ENCODE data around the gene RPH3AL. TPM values are rescaled to one million over a fixed set of nuclear protein-coding genes. Genes with fewer than 3 reads are reported as not detected.

Gene RPH3AL
- total RNA-seq, 1 experiment from 2014 or later, result 3.0 TPM

DNA sequence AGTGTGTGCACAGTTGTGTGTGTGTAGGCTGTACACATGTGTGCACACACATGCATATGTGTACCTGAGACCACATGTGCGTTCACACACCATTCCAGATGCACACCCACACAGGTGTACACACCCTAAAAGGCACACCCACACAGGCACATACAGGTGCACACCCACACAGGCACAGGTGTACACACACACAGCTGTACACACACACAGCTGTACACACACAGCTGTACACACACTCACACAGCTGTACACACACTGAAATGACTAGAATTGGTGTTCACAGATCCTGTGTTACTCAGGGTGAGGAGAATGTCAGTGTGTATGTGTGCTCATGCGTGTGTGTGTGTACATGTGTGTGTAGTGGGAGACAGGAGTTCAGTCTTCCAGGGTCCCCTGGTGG, 155.3 kb downstream of the RPH3AL start:
- no CpG with 5 or more reads among the region's 2 CpGs for WGBS (ENCODE audit: extremely low coverage, insufficient read length, low lambda C conversion rate)

More for the DNA sequence above, 155.3 kb downstream of the RPH3AL start:
- Histone ChIP-seq H4K20me1 (ENCODE audit: control insufficient read depth, insufficient read depth, insufficient read length) (peaks cover 3% of the 10 kb centered on the region), H3K79me1 (ENCODE audit: insufficient read depth, low read depth, low read length, poor library complexity, severe bottlenecking) (no peaks in the 10 kb centered on the region), H4K91ac (ENCODE audit: insufficient read length, low read depth, low read length) (no peak overlapping the region), H3K4ac (ENCODE audit: low read depth, low read length) (no peak overlapping the region), H3K23ac (ENCODE audit: insufficient read length, low read depth, low read length) (no peak overlapping the region), H2BK120ac (ENCODE audit: low read depth, low read length, poor library complexity, severe bottlenecking) (no peak overlapping the region), H4K8ac (replicated peaks; ENCODE audit: insufficient read length, low read depth, low read length) (no peak overlapping the region), H3K4me2 (ENCODE audit: insufficient read depth, insufficient read length, low read length) (no peak overlapping the region), H3K9ac (ENCODE audit: extremely low read depth, insufficient read length, low read length) (no peak overlapping the region), H4K5ac (ENCODE audit: insufficient read length, low read depth, low read length) (no peak overlapping the region), H2BK20ac (ENCODE audit: low read depth, low read length, poor library complexity, severe bottlenecking) (no peak overlapping the region), H2BK12ac (ENCODE audit: insufficient read length, low read depth, low read length) (no peak overlapping the region), H3K9me3 (ENCODE audit: control insufficient read depth, low read depth, low read length) (no peaks in the 10 kb centered on the region), H3K14ac (ENCODE audit: insufficient read depth, low read length) (no peak overlapping the region), H2AK5ac (ENCODE audit: insufficient read length, low read length) (no peak overlapping the region), H3K23me2 (ENCODE audit: insufficient read length, low read depth, low read length, poor library complexity, severe bottlenecking) (no peaks in the 10 kb centered on the region), H2AFZ (ENCODE audit: low read length) (no peak overlapping the region), H3K56ac (ENCODE audit: insufficient read length, low read depth, low read length) (no peak overlapping the region), H3K27ac (ENCODE audit: insufficient read length, low read depth, low read length) (no peak overlapping the region), H3K27me3 (ENCODE audit: insufficient read depth, low read length) (no peaks in the 10 kb centered on the region), H2BK5ac (ENCODE audit: insufficient read length, low read length) (no peak overlapping the region), H3T11ph (ENCODE audit: low read length) (no peak overlapping the region), H2BK15ac (ENCODE audit: low read depth, low read length) (no peak overlapping the region), H3K79me2 (ENCODE audit: insufficient read depth, low read length) (no peaks in the 10 kb centered on the region), H3K4me1 (ENCODE audit: insufficient read depth, low read length) (no peaks in the 10 kb centered on the region), H3K18ac (ENCODE audit: insufficient read length, low read depth, low read length) (no peak overlapping the region)
- Mint-ChIP-seq H3K27me3 (ENCODE audit: low read depth) (peaks cover 15% of the 10 kb centered on the region), H3K27ac (no peak overlapping the region), H3K36me3 (ENCODE audit: insufficient read depth in 1 of 3, low read depth in 3 of 3) (peaks cover 0 to 4% (median 2%) of the 10 kb centered on the region in 3 experiments; a peak in 4 of 7 replicates), H3K4me3 (no peak overlapping the region), H3K4me1 (peaks cover 19 to 31% of the 10 kb centered on the region in 2 experiments), H3K9me3 (peaks cover 3 to 10% of the 10 kb centered on the region in 2 experiments; a peak in 4 of 5 replicates)
- TF ChIP-seq, protein P1, sequence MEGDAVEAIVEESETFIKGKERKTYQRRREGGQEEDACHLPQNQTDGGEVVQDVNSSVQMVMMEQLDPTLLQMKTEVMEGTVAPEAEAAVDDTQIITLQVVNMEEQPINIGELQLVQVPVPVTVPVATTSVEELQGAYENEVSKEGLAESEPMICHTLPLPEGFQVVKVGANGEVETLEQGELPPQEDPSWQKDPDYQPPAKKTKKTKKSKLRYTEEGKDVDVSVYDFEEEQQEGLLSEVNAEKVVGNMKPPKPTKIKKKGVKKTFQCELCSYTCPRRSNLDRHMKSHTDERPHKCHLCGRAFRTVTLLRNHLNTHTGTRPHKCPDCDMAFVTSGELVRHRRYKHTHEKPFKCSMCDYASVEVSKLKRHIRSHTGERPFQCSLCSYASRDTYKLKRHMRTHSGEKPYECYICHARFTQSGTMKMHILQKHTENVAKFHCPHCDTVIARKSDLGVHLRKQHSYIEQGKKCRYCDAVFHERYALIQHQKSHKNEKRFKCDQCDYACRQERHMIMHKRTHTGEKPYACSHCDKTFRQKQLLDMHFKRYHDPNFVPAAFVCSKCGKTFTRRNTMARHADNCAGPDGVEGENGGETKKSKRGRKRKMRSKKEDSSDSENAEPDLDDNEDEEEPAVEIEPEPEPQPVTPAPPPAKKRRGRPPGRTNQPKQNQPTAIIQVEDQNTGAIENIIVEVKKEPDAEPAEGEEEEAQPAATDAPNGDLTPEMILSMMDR (conservative IDR thresholded peaks at IDR 0.05), result no peak
- no peak for DNase-seq

Measured in H9 (cell line).